ENCODE results near the gene MLLT3.

DNA sequence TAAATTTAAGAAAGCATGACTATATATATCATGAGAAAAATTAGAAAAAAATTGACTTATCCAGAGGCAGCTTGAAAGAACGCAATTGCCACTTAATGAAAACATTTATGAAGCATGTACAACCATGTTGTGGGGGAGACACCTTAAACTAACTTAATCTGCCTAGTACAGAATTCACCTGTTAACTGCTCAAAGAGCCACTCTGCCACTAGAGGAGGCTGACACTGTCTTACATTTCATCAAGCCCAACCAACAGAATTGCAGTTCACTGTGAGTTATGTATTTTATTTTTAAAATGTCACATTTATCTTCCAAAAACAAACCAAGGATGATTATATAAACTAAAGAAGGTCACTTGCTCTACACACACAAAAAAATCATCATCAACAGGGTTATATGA is 252.9 kb downstream of the MLLT3 start:
- TF ChIP-seq SIN3A (IDR thresholded peaks at IDR 0.05; ENCODE audit: borderline replicate concordance, insufficient read depth, low read length) = no peak
- no peak for TF ChIP-seq POLR2AphosphoS5 (IDR thresholded peaks at IDR 0.05; ENCODE audit: low read depth, low read length)
- no peak for TF ChIP-seq TAF1 (IDR thresholded peaks at IDR 0.05; ENCODE audit: borderline replicate concordance, insufficient read depth, low read length)
- TF ChIP-seq, protein P1, sequence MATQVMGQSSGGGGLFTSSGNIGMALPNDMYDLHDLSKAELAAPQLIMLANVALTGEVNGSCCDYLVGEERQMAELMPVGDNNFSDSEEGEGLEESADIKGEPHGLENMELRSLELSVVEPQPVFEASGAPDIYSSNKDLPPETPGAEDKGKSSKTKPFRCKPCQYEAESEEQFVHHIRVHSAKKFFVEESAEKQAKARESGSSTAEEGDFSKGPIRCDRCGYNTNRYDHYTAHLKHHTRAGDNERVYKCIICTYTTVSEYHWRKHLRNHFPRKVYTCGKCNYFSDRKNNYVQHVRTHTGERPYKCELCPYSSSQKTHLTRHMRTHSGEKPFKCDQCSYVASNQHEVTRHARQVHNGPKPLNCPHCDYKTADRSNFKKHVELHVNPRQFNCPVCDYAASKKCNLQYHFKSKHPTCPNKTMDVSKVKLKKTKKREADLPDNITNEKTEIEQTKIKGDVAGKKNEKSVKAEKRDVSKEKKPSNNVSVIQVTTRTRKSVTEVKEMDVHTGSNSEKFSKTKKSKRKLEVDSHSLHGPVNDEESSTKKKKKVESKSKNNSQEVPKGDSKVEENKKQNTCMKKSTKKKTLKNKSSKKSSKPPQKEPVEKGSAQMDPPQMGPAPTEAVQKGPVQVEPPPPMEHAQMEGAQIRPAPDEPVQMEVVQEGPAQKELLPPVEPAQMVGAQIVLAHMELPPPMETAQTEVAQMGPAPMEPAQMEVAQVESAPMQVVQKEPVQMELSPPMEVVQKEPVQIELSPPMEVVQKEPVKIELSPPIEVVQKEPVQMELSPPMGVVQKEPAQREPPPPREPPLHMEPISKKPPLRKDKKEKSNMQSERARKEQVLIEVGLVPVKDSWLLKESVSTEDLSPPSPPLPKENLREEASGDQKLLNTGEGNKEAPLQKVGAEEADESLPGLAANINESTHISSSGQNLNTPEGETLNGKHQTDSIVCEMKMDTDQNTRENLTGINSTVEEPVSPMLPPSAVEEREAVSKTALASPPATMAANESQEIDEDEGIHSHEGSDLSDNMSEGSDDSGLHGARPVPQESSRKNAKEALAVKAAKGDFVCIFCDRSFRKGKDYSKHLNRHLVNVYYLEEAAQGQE (IDR thresholded peaks at IDR 0.05; ENCODE audit: insufficient read depth in 1 of 2, low read depth in 2 of 2, low read length in 2 of 2) = no peak
- no peak for TF ChIP-seq FOXP2 (optimal IDR thresholded peaks at IDR 0.05; ENCODE audit: borderline replicate concordance, extremely low read depth, extremely low read length, insufficient read depth)

Data from PFSK-1 (cell line).